ENCODE measurements around the gene NRXN2.

DNA sequence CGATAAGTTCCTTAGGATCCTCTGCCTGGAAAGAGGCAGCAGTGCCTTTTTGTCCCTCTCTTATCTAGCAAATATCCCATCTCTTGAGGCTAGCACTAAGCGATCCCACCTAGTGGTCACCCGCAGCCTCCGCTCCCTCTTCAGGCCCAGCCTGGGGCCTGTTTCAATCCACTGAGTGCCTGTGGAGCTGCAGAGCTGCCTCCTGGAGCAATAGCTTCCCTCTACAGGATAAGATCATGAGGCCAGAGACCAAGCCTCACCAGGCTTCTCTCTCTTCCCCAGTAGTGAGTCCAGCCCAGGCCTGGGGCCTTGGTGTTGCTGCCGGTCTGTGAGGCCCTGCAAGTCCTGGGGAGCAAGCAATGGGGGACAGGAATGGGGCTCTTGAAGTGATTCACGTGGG lies 66.1 kb downstream of the NRXN2 start:
- TF ChIP-seq EZH2 (IDR thresholded peaks at IDR 0.05) (no peak), POLR2AphosphoS5 (IDR thresholded peaks at IDR 0.05; ENCODE audit: borderline replicate concordance, low read depth, low read length) (no peak)
